DOHH2 (cell line): ENCODE measurements around the gene CAMK2D.

Source experiments
- CTCF ChIP-seq: fragments of 200-600 bp; sonication (generic); IDR thresholded peaks from one replicate; pipeline ENCODE4 v1.5.1; 2014; ENCODE audit warnings: antibody characterized with exemption, mild to moderate bottlenecking, low read depth, low read length; ENCODE audit not compliant: poor library complexity, severe bottlenecking
- EZH2phosphoT487 ChIP-seq: fragments of 200-600 bp; sonication (generic); IDR thresholded peaks from 2 replicates; pipeline ENCODE4 v1.6.1; 2017; ENCODE audit warnings: borderline replicate concordance, mild to moderate bottlenecking, antibody characterized with exemption, low read length, moderate library complexity, mixed read lengths

GRCh38 chr4:113762186-113763028 is 869 bp upstream of the CAMK2D start:
- TF ChIP-seq CTCF (no peak), EZH2phosphoT487 (no peak)
